OCI-LY7 (cell line): Measurements from ENCODE around the gene ATP6V0E1. TPM values are rescaled to one million over a fixed set of nuclear protein-coding genes. Genes with fewer than 3 reads are reported as not detected.

ENCODE experiments used
- BruUV-seq: library from RNA; stranded (reverse); fragments of 400-500 nt; replicated peaks from 2 replicates; lab custom pipeline; 2021; lab: Mats Ljungman, UMichigan
- CTCF ChIA-PET: fragments of 300-600 bp; sonication (Branson Sonifier 250); formaldehyde crosslinking; loops from one replicate; lab custom pipeline; 2022; ENCODE audit warnings: antibody characterized with exemption; ENCODE audit not compliant: unreplicated experiment; lab: Charles Lee
- POLR2A ChIA-PET: fragments of 300-600 bp; sonication (Branson Sonifier 250); formaldehyde crosslinking; loops from one replicate; lab custom pipeline; 2022; ENCODE audit warnings: antibody characterized with exemption; lab: Charles Lee
- DNase-seq: peaks from one replicate; pipeline ENCODE4 v3.0.0-alpha.2; 2015; ENCODE audit warnings: low spot score
- H2AFZ ChIP-seq: fragments of 200-600 bp; sonication (generic), shearing (Covaris generic); 2 replicates; pipeline ENCODE4 v1.6.1; 2014; ENCODE audit warnings: mild to moderate bottlenecking, antibody characterized with exemption, low read length, moderate library complexity
- H3K27ac ChIP-seq: fragments of 200-600 bp; sonication (generic); 2 replicates; pipeline ENCODE4 v1.5.1; 2014; ENCODE audit warnings: mixed run types, low read depth, mild to moderate bottlenecking, moderate library complexity, low read length, inconsistent platforms; ENCODE audit not compliant: poor library complexity, severe bottlenecking
- H3K36me3 ChIP-seq: fragments of 200-600 bp; sonication (generic); 2 replicates; pipeline ENCODE4 v1.6.1; 2014; ENCODE audit warnings: mild to moderate bottlenecking, antibody characterized with exemption, low read length, moderate library complexity, mixed read lengths; ENCODE audit not compliant: insufficient read depth
- H3K4me1 ChIP-seq: fragments of 200-600 bp; sonication (generic); 2 replicates; pipeline ENCODE4 v1.5.1; 2014; ENCODE audit warnings: mild to moderate bottlenecking, low read length; ENCODE audit not compliant: insufficient read depth, poor library complexity, severe bottlenecking
- H3K4me2 ChIP-seq: fragments of 200-600 bp; sonication (generic); 2 replicates; pipeline ENCODE4 v1.6.1; 2014; ENCODE audit warnings: mild to moderate bottlenecking, low read length
- H3K4me3 ChIP-seq: fragments of 200-600 bp; sonication (generic); 2 replicates; pipeline ENCODE4 v1.5.1; 2014; ENCODE audit warnings: mild to moderate bottlenecking, low read depth, low read length; ENCODE audit not compliant: poor library complexity, severe bottlenecking
- H3K79me2 ChIP-seq: fragments of 200-600 bp; sonication (generic); 2 replicates; pipeline ENCODE4 v1.6.1; 2016; ENCODE audit warnings: low read depth, mild to moderate bottlenecking, low read length, moderate library complexity, mixed read lengths; ENCODE audit not compliant: insufficient read depth
- H3K9me2 ChIP-seq: fragments of 200-600 bp; sonication (generic); 2 replicates; pipeline ENCODE4 v1.6.1; 2016; ENCODE audit warnings: mild to moderate bottlenecking, low read length, mixed read lengths; ENCODE audit not compliant: insufficient read depth
- H3K9me3 ChIP-seq: fragments of 200-600 bp; sonication (generic); 2 replicates; pipeline ENCODE4 v1.6.1; 2014; ENCODE audit warnings: mild to moderate bottlenecking, mixed run types, low read length, mixed read lengths
- H4K20me1 ChIP-seq: fragments of 200-600 bp; sonication (generic); 2 replicates; pipeline ENCODE4 v1.6.1; 2014; ENCODE audit warnings: mild to moderate bottlenecking, antibody characterized with exemption, low read length, moderate library complexity, mixed read lengths; ENCODE audit not compliant: insufficient read depth
- CTCF ChIP-seq: fragments of 200-600 bp; sonication (generic); conservative IDR thresholded peaks from 2 replicates; pipeline ENCODE4 v1.5.1; 2014; ENCODE audit warnings: mild to moderate bottlenecking, antibody characterized with exemption, low read length, moderate library complexity, mixed read lengths
- EZH2phosphoT487 ChIP-seq: fragments of 200-600 bp; sonication (generic); IDR thresholded peaks from 2 replicates; pipeline ENCODE4 v1.6.1; 2018; ENCODE audit warnings: low read depth, borderline replicate concordance, mild to moderate bottlenecking, mixed run types, antibody characterized with exemption, low read length, moderate library complexity, mixed read lengths
- intact Hi-C: fragments of 100-400 bp; cut with micrococcal nuclease; formaldehyde crosslinking; loops from one replicate; pipeline ENCODE4 v1.10.0; 2022; ENCODE audit not compliant: unreplicated experiment
- total RNA-seq, 2 experiments: library from RNA; depleted of rRNA in 1 of 2; stranded (reverse); fragments of >200 nt in 1 of 2; shearing (Covaris generic) in 1 of 2; gene quantifications; 2 replicates each; pipeline ENCODE4 v1.2.3, GENCODE V29; 2014 to 2022

ATP6V0E1 gene
- total RNA-seq, 2 experiments from 2014 or later: 39.9 to 59.4 TPM

- peaks cover 5% of the 10 kb centered on the region for H3K4me1 ChIP-seq
- no peak overlapping the region for H3K4me3 ChIP-seq
- peaks cover 31% of the 10 kb centered on the region for H3K36me3 ChIP-seq
- no TSS peak for BruUV-seq
- TF ChIP-seq CTCF: no peak
- no peak for TF ChIP-seq EZH2phosphoT487
- H3K79me2 ChIP-seq: peaks cover 88% of the 10 kb centered on the region
- H3K9me2 ChIP-seq: no peaks in the 10 kb centered on the region
- no peak overlapping the region for H2AFZ ChIP-seq
- no peak for DNase-seq
- H4K20me1 ChIP-seq: peaks cover under 1% of the 10 kb centered on the region; the same call in 1 of the 2 replicates
- intact Hi-C loops: no loop called here
- no peak overlapping the region for H3K27ac ChIP-seq
- H3K4me2 ChIP-seq: no peak overlapping the region
- H3K9me3 ChIP-seq: no peaks in the 10 kb centered on the region
- ChIA-PET POLR2A (interaction anchor here (0.6 to 1.9 kb wide), 10 partner anchors 9 to 717 kb away, joined by 3 to 6 read pairs (median 4); partner anchors contain the start of gene BNIP1), CTCF (no interaction called here)
These were observed 27.2 kb downstream of the ATP6V0E1 start for GRCh38 chr5:173010547-173011464.

GRCh38 chr5:173011566-173011965 lies 28.0 kb downstream of the ATP6V0E1 start:
- Histone ChIP-seq H3K4me2 (no peak overlapping the region), H3K9me2 (no peaks in the 10 kb centered on the region), H3K4me1 (peaks cover 10% of the 10 kb centered on the region), H3K4me3 (no peak overlapping the region), H3K79me2 (peaks cover 88% of the 10 kb centered on the region), H3K27ac (no peak overlapping the region), H3K36me3 (peaks cover 23% of the 10 kb centered on the region), H2AFZ (no peak overlapping the region), H4K20me1 (peaks cover 8% of the 10 kb centered on the region; the same call in 1 of the 2 replicates), H3K9me3 (no peaks in the 10 kb centered on the region)
- intact Hi-C loops: no loop called here
- no peak for DNase-seq
- BruUV-seq: no TSS peak
- CTCF ChIA-PET: no interaction called here
- TF ChIP-seq EZH2phosphoT487 (no peak), CTCF (no peak)
- POLR2A ChIA-PET: interaction anchor here (0.6 to 1.3 kb wide), 6 partner anchors 8 to 133 kb away, joined by 3 to 6 read pairs (median 4); partner anchors contain the start of gene BNIP1

- ChIA-PET CTCF (no interaction called here), POLR2A (interaction anchor here (0.6 to 1.2 kb wide), 4 partner anchors 12 to 79 kb away, joined by 3 to 4 read pairs (median 4); no protein-coding TSS in a partner anchor)
- H3K79me2 ChIP-seq: peaks cover 83% of the 10 kb centered on the region
- peaks cover 10% of the 10 kb centered on the region; the same call in 1 of the 2 replicates for H4K20me1 ChIP-seq
- TF ChIP-seq EZH2phosphoT487 (no peak), CTCF (no peak)
- H3K36me3 ChIP-seq: peaks cover 17% of the 10 kb centered on the region
- no peak overlapping the region for H2AFZ ChIP-seq
- no peak overlapping the region for H3K4me2 ChIP-seq
- no TSS peak for BruUV-seq
- H3K4me3 ChIP-seq: no peak overlapping the region
- H3K9me3 ChIP-seq: no peaks in the 10 kb centered on the region
- no peak overlapping the region for H3K27ac ChIP-seq
- H3K4me1 ChIP-seq: peaks cover 10% of the 10 kb centered on the region
- intact Hi-C loops: no loop called here
- DNase-seq: no peak
- no peaks in the 10 kb centered on the region for H3K9me2 ChIP-seq
These were observed 29.3 kb downstream of the ATP6V0E1 start for GRCh38 chr5:173012882-173013281.
